ENCODE results near the gene AEN.

GRCh38 chr15:88617790-88618189 lies 3.4 kb upstream of the AEN start:
- TF ChIP-seq CTCF (IDR thresholded peaks at IDR 0.05) (no peak), POLR2A (IDR thresholded peaks at IDR 0.05) (no peak)

All from right lobe of liver (tissue), 4 donors.